ENCODE data around the gene PPP1R2C. TPM values are rescaled to one million over a fixed set of nuclear protein-coding genes. Genes with fewer than 3 reads are reported as not detected.

The PPP1R2C gene
- total RNA-seq, 4 donors from 2014 or later = not detected

GRCh38 chrX:42797651-42798269, 19.8 kb upstream of the PPP1R2C start:
- WGBS, 2 donors = 36 to 48% methylated on average over 9 of the region's 9 CpGs
- TF ChIP-seq CTCF (IDR thresholded peaks at IDR 0.05) (no peak), POLR2A (IDR thresholded peaks at IDR 0.05) (no peak)
- intact Hi-C loops (cut with DNase I; ENCODE audit: low total_unique reads) = no loop called here
- peak in 1 of 2 donors; percentile 30 for DNase-seq (ENCODE audit: low spot score in 2 of 2)
- no peak overlapping the region for H3K4me3 ChIP-seq (ENCODE audit: low read depth, poor library complexity, severe bottlenecking)

- TF ChIP-seq POLR2A (IDR thresholded peaks at IDR 0.05) (no peak), CTCF (IDR thresholded peaks at IDR 0.05) (no peak)
- intact Hi-C loops (cut with DNase I; ENCODE audit: low total_unique reads) = no loop called here
- no peak overlapping the region for H3K4me3 ChIP-seq (ENCODE audit: low read depth, poor library complexity, severe bottlenecking)
- DNase-seq (ENCODE audit: low spot score in 2 of 2) = no peak
Measured at GRCh38 chrX:42783451-42783850, 5.5 kb upstream of the PPP1R2C start.

GRCh38 chrX:42776195-42776594, 1.8 kb downstream of the PPP1R2C start:
- intact Hi-C loops (cut with DNase I; ENCODE audit: low total_unique reads) = no loop called here
- no peak for TF ChIP-seq CTCF (IDR thresholded peaks at IDR 0.05)
- no peak for TF ChIP-seq POLR2A (IDR thresholded peaks at IDR 0.05)
- 56 to 75% methylated on average over 3 of the region's 3 CpGs for WGBS, 2 donors
- no peak for DNase-seq (ENCODE audit: low spot score in 2 of 2)
- H3K4me3 ChIP-seq (ENCODE audit: low read depth, poor library complexity, severe bottlenecking) = no peak overlapping the region

- intact Hi-C loops (cut with DNase I; ENCODE audit: low total_unique reads) = no loop called here
- TF ChIP-seq CTCF (IDR thresholded peaks at IDR 0.05) = no peak
- TF ChIP-seq POLR2A (IDR thresholded peaks at IDR 0.05) = no peak
- DNase-seq (ENCODE audit: low spot score in 2 of 2) = no peak
- no peak overlapping the region for H3K4me3 ChIP-seq (ENCODE audit: low read depth, poor library complexity, severe bottlenecking)
- 67 to 77% methylated on average over 2 of the region's 2 CpGs for WGBS, 2 donors
Measured at GRCh38 chrX:42772874-42773273, 5.1 kb downstream of the PPP1R2C start.

GRCh38 chrX:42771506-42772335, 6.2 kb downstream of the PPP1R2C start:
- no peak for DNase-seq (ENCODE audit: low spot score in 2 of 2)
- H3K4me3 ChIP-seq (ENCODE audit: low read depth, poor library complexity, severe bottlenecking) = no peak overlapping the region
- 65 to 67% methylated on average over 2 of the region's 2 CpGs for WGBS, 2 donors
- intact Hi-C loops (cut with DNase I; ENCODE audit: low total_unique reads) = no loop called here
- TF ChIP-seq POLR2A (IDR thresholded peaks at IDR 0.05) = no peak
- no peak for TF ChIP-seq CTCF (IDR thresholded peaks at IDR 0.05)

Measured in lower leg skin (tissue), 4 donors.